Muscle layer of duodenum (tissue), 2 donors: ENCODE results near the gene LAMP1.
"Not testable (repeated sequence)": the region's sequence is repeated elsewhere in the genome, so short reads cannot be mapped to it uniquely, and the experiment has no call there.

Experiments used
- H3K27ac ChIP-seq: one replicate; pipeline ENCODE4 v1.7.0; 2013; ENCODE audit warnings: mild to moderate bottlenecking, low read length
- H3K27me3 ChIP-seq: one replicate; pipeline ENCODE4 v1.7.0; 2013; ENCODE audit warnings: low read depth, mild to moderate bottlenecking, control low read depth, low read length
- H3K36me3 ChIP-seq, 2 donors: one replicate each; pipeline ENCODE4 v1.7.0; 2013; ENCODE audit warnings: low read length in 2 of 2, control low read depth in 1 of 2, mild to moderate bottlenecking in 1 of 2; ENCODE audit not compliant: insufficient read depth in 2 of 2, control insufficient read depth in 1 of 2
- H3K4me1 ChIP-seq, 2 donors: one replicate each; pipeline ENCODE4 v1.7.0; 2013; ENCODE audit warnings: low read length in 2 of 2, mild to moderate bottlenecking in 2 of 2, control low read depth in 1 of 2, moderate library complexity in 1 of 2; ENCODE audit not compliant: insufficient read depth in 2 of 2, control insufficient read depth in 1 of 2
- H3K4me3 ChIP-seq, 2 donors: one replicate each; pipeline ENCODE4 v1.7.0; 2013; ENCODE audit warnings: low read length in 2 of 2, low read depth in 1 of 2, mild to moderate bottlenecking in 1 of 2
- H3K9me3 ChIP-seq, 2 donors: one replicate each; pipeline ENCODE4 v1.7.0; 2013; ENCODE audit warnings: low read length in 2 of 2, control low read depth in 1 of 2, mild to moderate bottlenecking in 1 of 2; ENCODE audit not compliant: control insufficient read depth in 1 of 2
- donor health status: healthy.

The LAMP1 gene

GRCh38 chr13:113298043-113298945 lies 1.3 kb downstream of the LAMP1 start:
- Histone ChIP-seq H3K27me3 (no peaks in the 10 kb centered on the region), H3K4me3 (peak overlapping the region; percentile 81 to 96), H3K36me3 (peaks cover 0 to 6% of the 10 kb centered on the region in 2 donors), H3K27ac (peak overlapping the region; percentile 30), H3K4me1 (peaks cover 5 to 26% of the 10 kb centered on the region in 2 donors), H3K9me3 (no peaks in the 10 kb centered on the region)

GRCh38 chr13:113299951-113300350 lies 2.9 kb downstream of the LAMP1 start:
- Histone ChIP-seq H3K36me3 (peaks cover 0 to 6% of the 10 kb centered on the region in 2 donors), H3K27ac (no peak overlapping the region), H3K27me3 (no peaks in the 10 kb centered on the region), H3K4me3 (no peak overlapping the region), H3K9me3 (no peaks in the 10 kb centered on the region), H3K4me1 (peaks cover 5 to 26% of the 10 kb centered on the region in 2 donors)

- no peak overlapping the region for H3K4me3 ChIP-seq
- no peaks in the 10 kb centered on the region for H3K9me3 ChIP-seq
- no peaks in the 10 kb centered on the region for H3K27me3 ChIP-seq
- peaks cover 5 to 14% of the 10 kb centered on the region in 2 donors for H3K4me1 ChIP-seq
- no peak overlapping the region for H3K27ac ChIP-seq
- H3K36me3 ChIP-seq = peaks cover 0 to 6% of the 10 kb centered on the region in 2 donors
These were observed 5.9 kb downstream of the LAMP1 start for GRCh38 chr13:113302986-113303385.

- H3K36me3 ChIP-seq = peaks cover 0 to 6% of the 10 kb centered on the region in 2 donors
- H3K9me3 ChIP-seq = no peaks in the 10 kb centered on the region
- no peaks in the 10 kb centered on the region for H3K27me3 ChIP-seq
- no peak overlapping the region for H3K27ac ChIP-seq
- H3K4me1 ChIP-seq = peaks cover 0 to 2% of the 10 kb centered on the region in 2 donors
- H3K4me3 ChIP-seq = no peak overlapping the region
These were observed 7.1 kb downstream of the LAMP1 start for GRCh38 chr13:113304121-113304520.

DNA sequence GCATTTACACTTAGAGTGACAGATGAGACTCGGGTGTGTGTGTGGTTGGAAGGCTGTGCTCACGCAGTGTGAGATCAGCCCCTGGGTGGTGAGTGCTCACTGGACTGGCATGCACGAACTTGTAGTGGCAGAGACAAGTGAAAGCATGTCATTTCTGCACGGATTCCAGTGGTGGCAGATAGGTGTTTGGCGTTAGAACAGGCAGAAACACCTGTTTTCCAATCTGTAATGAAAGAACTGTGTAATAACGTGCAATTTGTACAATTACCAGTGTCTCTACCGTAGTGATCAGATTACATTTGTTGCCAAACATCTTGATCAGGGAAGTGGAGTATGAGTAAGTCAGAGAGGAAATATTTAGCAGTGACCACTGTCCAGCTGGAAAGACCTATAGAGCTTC lies 8.2 kb downstream of the LAMP1 start:
- Histone ChIP-seq H3K4me3 (no peak overlapping the region), H3K4me1 (no peaks in the 10 kb centered on the region), H3K36me3 (peaks cover 11 to 12% of the 10 kb centered on the region in 2 donors), H3K27me3 (no peaks in the 10 kb centered on the region), H3K27ac (no peak overlapping the region), H3K9me3 (no peaks in the 10 kb centered on the region)

DNA sequence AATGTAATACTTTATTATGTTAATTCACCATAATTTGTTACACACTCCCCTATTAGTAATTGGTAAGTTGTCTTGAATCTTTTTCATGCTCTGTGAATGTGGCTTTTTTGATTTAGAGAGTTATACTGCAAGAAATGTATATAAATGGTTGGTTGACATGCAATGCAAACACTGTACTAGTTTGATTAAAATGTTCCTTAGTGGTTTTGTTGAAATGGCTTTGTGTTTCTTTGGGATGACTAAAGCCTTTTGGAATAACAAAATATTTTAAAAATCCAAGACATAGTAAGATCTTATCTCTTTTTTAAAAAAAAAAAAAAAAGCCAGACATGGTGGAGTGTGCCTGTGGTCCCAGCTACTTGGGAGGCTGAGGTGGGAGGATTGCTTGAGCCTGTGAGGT lies 10.5 kb downstream of the LAMP1 start:
- Histone ChIP-seq H3K4me1 (no peaks in the 10 kb centered on the region), H3K36me3 (peaks cover 32 to 34% of the 10 kb centered on the region in 2 donors), H3K27ac (no peak overlapping the region), H3K9me3 (no peaks in the 10 kb centered on the region), H3K4me3 (no peak overlapping the region), H3K27me3 (no peaks in the 10 kb centered on the region)

- Histone ChIP-seq H3K27me3 (no peaks in the 10 kb centered on the region), H3K4me1 (no peaks in the 10 kb centered on the region), H3K4me3 (no peak overlapping the region), H3K9me3 (no peaks in the 10 kb centered on the region), H3K36me3 (peaks cover 31 to 40% of the 10 kb centered on the region in 2 donors), H3K27ac (no peak overlapping the region)
These were observed 12.4 kb downstream of the LAMP1 start for GRCh38 chr13:113309473-113309872.

GRCh38 chr13:113314112-113314511 lies 17.1 kb downstream of the LAMP1 start:
- H3K36me3 ChIP-seq = peaks cover 38 to 64% of the 10 kb centered on the region in 2 donors
- not testable (repeated sequence) for H3K27ac ChIP-seq, H3K27me3 ChIP-seq, H3K9me3 ChIP-seq, H3K4me1 ChIP-seq, H3K4me3 ChIP-seq

DNA sequence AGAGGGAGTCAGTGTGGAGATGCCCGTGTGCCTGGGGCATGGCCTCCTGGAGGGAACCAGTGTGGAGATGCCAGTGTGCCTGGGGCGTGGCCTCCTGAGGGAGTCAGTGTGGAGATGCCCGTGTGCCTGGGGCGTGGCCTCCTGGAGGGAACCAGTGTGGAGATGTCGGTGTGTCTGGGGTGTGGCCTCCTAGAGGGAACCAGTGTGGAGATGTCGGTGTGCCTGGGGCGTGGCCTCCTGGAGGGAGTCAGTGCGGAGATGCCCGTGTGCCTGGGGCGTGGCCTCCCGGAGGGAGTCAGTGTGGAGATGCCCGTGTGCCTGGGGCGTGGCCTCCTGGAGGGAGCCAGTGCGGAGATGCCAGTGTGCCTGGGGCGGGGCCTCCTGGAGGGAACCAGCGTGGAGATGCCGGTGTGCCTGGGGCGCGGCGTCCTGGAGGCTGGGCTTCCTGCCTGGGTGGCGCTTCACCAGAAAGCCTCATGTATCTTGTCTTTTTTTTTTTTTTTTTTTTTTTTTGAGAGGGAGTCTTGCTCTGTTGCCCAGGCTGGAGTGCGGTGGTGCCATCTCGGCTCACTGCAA lies 17.9 kb downstream of the LAMP1 start:
- not testable (repeated sequence) for H3K27ac ChIP-seq, H3K27me3 ChIP-seq, H3K4me3 ChIP-seq, H3K4me1 ChIP-seq, H3K9me3 ChIP-seq
- H3K36me3 ChIP-seq = peaks cover 41 to 65% of the 10 kb centered on the region in 2 donors

DNA sequence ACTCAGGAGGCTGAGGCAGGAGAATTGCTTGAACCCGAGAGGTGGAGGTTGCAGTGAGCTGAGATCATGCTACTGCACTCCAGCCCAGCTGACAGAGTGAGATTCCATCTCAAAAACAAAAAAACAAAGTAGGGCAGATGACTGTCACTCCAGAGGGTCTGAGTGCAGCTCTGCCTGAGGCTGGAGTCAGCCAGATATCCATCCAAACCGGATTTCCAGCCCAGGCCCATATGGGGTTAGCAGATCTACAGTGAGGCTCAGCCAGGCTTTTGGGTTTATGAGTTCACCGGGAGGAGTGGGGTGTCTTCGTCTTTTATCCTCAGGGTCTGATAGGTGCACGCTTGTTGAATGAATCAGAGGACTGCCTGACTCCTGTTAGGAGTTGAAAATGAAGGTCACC lies 19.0 kb downstream of the LAMP1 start:
- Histone ChIP-seq H3K36me3 (peaks cover 39 to 65% of the 10 kb centered on the region in 2 donors), H3K27ac (no peak overlapping the region), H3K9me3 (no peaks in the 10 kb centered on the region), H3K4me1 (peaks cover 0 to 2% of the 10 kb centered on the region in 2 donors), H3K4me3 (no peak overlapping the region), H3K27me3 (no peaks in the 10 kb centered on the region)

- no peak overlapping the region for H3K27ac ChIP-seq
- H3K4me3 ChIP-seq = no peak overlapping the region
- H3K36me3 ChIP-seq = peaks cover 36 to 65% of the 10 kb centered on the region in 2 donors
- H3K27me3 ChIP-seq = no peaks in the 10 kb centered on the region
- peaks cover 0 to 3% of the 10 kb centered on the region in 2 donors for H3K4me1 ChIP-seq
- no peaks in the 10 kb centered on the region for H3K9me3 ChIP-seq
These were observed 20.0 kb downstream of the LAMP1 start for GRCh38 chr13:113317031-113317430.
